ENCODE data around the gene TANC2. TPM values are rescaled to one million over a fixed set of nuclear protein-coding genes. Genes with fewer than 3 reads are reported as not detected.

Gene TANC2
- total RNA-seq (2014; rRNA removed; shearing (Covaris generic)) = 19.4 and 46.0 TPM in 2 replicates

GRCh38 chr17:62965686-62966425 is at the start of gene TANC2:
TANC2 (plus strand) TSS chr17:62966235; CDS start chr17:63009560, 43,325 bp downstream.
- DNase-seq (ENCODE audit: low read depth) = peak; percentile 84

GRCh38 chr17:62916684-62917571 is 49.1 kb upstream of the TANC2 start:
- DNase-seq (ENCODE audit: low read depth) = peak; percentile 46

- DNase-seq (ENCODE audit: low read depth) = peak; percentile 87
These were observed 46.6 kb upstream of the TANC2 start for GRCh38 chr17:62919388-62919787.

GRCh38 chr17:62920300-62920699 is 45.7 kb upstream of the TANC2 start:
- DNase-seq (ENCODE audit: low read depth) = no peak

GRCh38 chr17:62921817-62922216 is 44.2 kb upstream of the TANC2 start:
- DNase-seq (ENCODE audit: low read depth) = no peak

- DNase-seq (ENCODE audit: low read depth) = no peak
These were observed 42.5 kb upstream of the TANC2 start for GRCh38 chr17:62923258-62924150.

- peak; percentile 23 for DNase-seq (ENCODE audit: low read depth)
These were observed 40.7 kb upstream of the TANC2 start for GRCh38 chr17:62925267-62925836.

GRCh38 chr17:62927083-62927482 is 39.0 kb upstream of the TANC2 start:
- no peak for DNase-seq (ENCODE audit: low read depth)

- DNase-seq (ENCODE audit: low read depth) = no peak
These were observed 36.7 kb upstream of the TANC2 start for GRCh38 chr17:62929320-62929719.

- DNase-seq (ENCODE audit: low read depth) = no peak
These were observed 34.9 kb upstream of the TANC2 start for GRCh38 chr17:62931101-62931500.

- DNase-seq (ENCODE audit: low read depth) = no peak
These were observed 32.3 kb upstream of the TANC2 start for GRCh38 chr17:62933501-62934385.

GRCh38 chr17:62935098-62935497 is 30.9 kb upstream of the TANC2 start:
- DNase-seq (ENCODE audit: low read depth) = no peak

GRCh38 chr17:62935523-62935922 is 30.5 kb upstream of the TANC2 start:
- no peak for DNase-seq (ENCODE audit: low read depth)

GRCh38 chr17:62937606-62938005 is 28.4 kb upstream of the TANC2 start:
- DNase-seq (ENCODE audit: low read depth) = no peak

- DNase-seq (ENCODE audit: low read depth) = no peak
These were observed 24.6 kb upstream of the TANC2 start for GRCh38 chr17:62941358-62941991.

- DNase-seq (ENCODE audit: low read depth) = no peak
These were observed 17.7 kb upstream of the TANC2 start for GRCh38 chr17:62948370-62948769.

GRCh38 chr17:62949036-62949435 is 17.0 kb upstream of the TANC2 start:
- no peak for DNase-seq (ENCODE audit: low read depth)

GRCh38 chr17:62950067-62950466 is 16.0 kb upstream of the TANC2 start:
- peak; percentile 71 for DNase-seq (ENCODE audit: low read depth)

GRCh38 chr17:62955841-62956352 is 10.1 kb upstream of the TANC2 start:
- no peak for DNase-seq (ENCODE audit: low read depth)

- peak; percentile 87 for DNase-seq (ENCODE audit: low read depth)
These were observed 2.7 kb upstream of the TANC2 start for GRCh38 chr17:62963296-62963695.
